OCI-M1 (cell line): ENCODE measurements around the gene APOF.
"Not testable (repeated sequence)": the region's sequence is repeated elsewhere in the genome, so short reads cannot be mapped to it uniquely, and the experiment has no call there.

ENCODE experiments used
- DNase-seq: peaks from one replicate; lab custom pipeline; 2025; lab: John Stamatoyannopoulos, UW

Gene APOF

GRCh38 chr12:56373515-56373914 is 10.9 kb upstream of the APOF start:
- no peak for DNase-seq

GRCh38 chr12:56366948-56367347 is 4.3 kb upstream of the APOF start:
- DNase-seq: no peak

- DNase-seq: no peak
Measured at GRCh38 chr12:56361487-56362129, 1.0 kb downstream of the APOF start.

- peak; percentile 100 for DNase-seq
Measured at GRCh38 chr12:56359851-56360767, 2.5 kb downstream of the APOF start, which contains the start of gene STAT2. STAT2 (minus strand) TSS chr12:56360107; CDS start chr12:56356571, 3,536 bp downstream.

- DNase-seq: peak; percentile 63
Measured at GRCh38 chr12:56358836-56359532, 3.7 kb downstream of the APOF start.

- DNase-seq: no peak
Measured at GRCh38 chr12:56351325-56351724, 11.3 kb downstream of the APOF start.

GRCh38 chr12:56350662-56351061 is 12.0 kb downstream of the APOF start:
- no peak for DNase-seq

- no peak for DNase-seq
Measured at GRCh38 chr12:56348776-56349175, 13.9 kb downstream of the APOF start.

- not testable (repeated sequence) for DNase-seq
Measured at GRCh38 chr12:56347255-56347654, 15.4 kb downstream of the APOF start.

- DNase-seq: no peak
Measured at GRCh38 chr12:56346675-56347074, 16.0 kb downstream of the APOF start.

- DNase-seq: not testable (repeated sequence)
Measured at GRCh38 chr12:56342290-56342689, 20.4 kb downstream of the APOF start.

GRCh38 chr12:56341616-56342015 is 21.0 kb downstream of the APOF start:
- DNase-seq: no peak

GRCh38 chr12:56339158-56339422 is 23.6 kb downstream of the APOF start:
- no peak for DNase-seq

- DNase-seq: no peak
Measured at GRCh38 chr12:56338308-56339157, 24.1 kb downstream of the APOF start, which contains the start of gene IL23A. IL23A (plus strand) TSS chr12:56338884; CDS start chr12:56339045, 161 bp downstream.

GRCh38 chr12:56337753-56338251 is 24.9 kb downstream of the APOF start:
- DNase-seq: peak; percentile 29

- DNase-seq: peak; percentile 68
Measured at GRCh38 chr12:56336361-56337167, 26.1 kb downstream of the APOF start.

GRCh38 chr12:56335527-56335926 is 27.1 kb downstream of the APOF start:
- DNase-seq: not testable (repeated sequence)

GRCh38 chr12:56334490-56334793 is 28.2 kb downstream of the APOF start:
- DNase-seq: no peak

- DNase-seq: peak; percentile 98
Measured at GRCh38 chr12:56333679-56334489, 28.8 kb downstream of the APOF start, which contains the start of gene PAN2. PAN2 (minus strand) TSS chr12:56334000; CDS start chr12:56333094, 906 bp downstream.

- DNase-seq: no peak
Measured at GRCh38 chr12:56333197-56333678, 29.4 kb downstream of the APOF start.
